SU-DHL-6 (cell line): ENCODE measurements around the gene PTDSS2.

Source experiments
- H2AFZ ChIP-seq: fragments of 200-600 bp; sonication (generic); 2 replicates; pipeline ENCODE4 v1.6.1; 2014; ENCODE audit warnings: low read depth, mild to moderate bottlenecking, moderate library complexity, mixed read lengths, antibody characterized with exemption, low read length; ENCODE audit not compliant: severe bottlenecking
- H3F3A ChIP-seq: fragments of 200-600 bp; shearing (Covaris generic); 2 replicates; pipeline ENCODE4 v1.6.0; 2016; ENCODE audit warnings: antibody characterized with exemption, mild to moderate bottlenecking; ENCODE audit not compliant: insufficient read depth
- H3K27ac ChIP-seq: fragments of 200-600 bp; sonication (generic); 2 replicates; pipeline ENCODE4 v1.5.1; 2016; ENCODE audit warnings: low read depth, mild to moderate bottlenecking, low read length, moderate library complexity, mixed read lengths
- H3K27me3 ChIP-seq: fragments of 200-600 bp; sonication (generic), shearing (Covaris generic); 2 replicates; pipeline ENCODE4 v1.6.0; 2014; ENCODE audit warnings: mild to moderate bottlenecking, low read length
- H3K36me3 ChIP-seq: fragments of 200-600 bp; sonication (generic); 2 replicates; pipeline ENCODE4 v1.6.1; 2014; ENCODE audit warnings: mild to moderate bottlenecking, low read length, mixed read lengths
- H3K4me2 ChIP-seq: fragments of 300-600, 200-600 bp; shearing (Covaris generic), sonication (generic); 2 replicates; pipeline ENCODE4 v1.6.0; 2014; ENCODE audit warnings: low read length, low read depth, mild to moderate bottlenecking; ENCODE audit not compliant: poor library complexity, severe bottlenecking
- H3K4me3 ChIP-seq: fragments of 200-600 bp; sonication (generic); 2 replicates; pipeline ENCODE4 v1.5.1; 2014; ENCODE audit warnings: antibody characterized with exemption, low read length, mild to moderate bottlenecking, mixed read lengths; ENCODE audit not compliant: insufficient read depth, poor library complexity, severe bottlenecking
- H3K79me2 ChIP-seq: fragments of 200-600 bp; sonication (generic); 2 replicates; pipeline ENCODE4 v1.6.1; 2014; ENCODE audit warnings: mild to moderate bottlenecking, low read length, moderate library complexity; ENCODE audit not compliant: insufficient read depth
- H3K9ac ChIP-seq: fragments of 200-600 bp; sonication (generic); 2 replicates; pipeline ENCODE4 v1.7.0; 2014; ENCODE audit warnings: mild to moderate bottlenecking, low read length
- H3K9me2 ChIP-seq: fragments of 200-600 bp; sonication (generic); replicated peaks from 2 replicates; pipeline ENCODE4 v1.6.1; 2014; ENCODE audit warnings: low read length; ENCODE audit not compliant: insufficient read depth
- H3K9me3 ChIP-seq: fragments of 200-600 bp; sonication (generic); 2 replicates; pipeline ENCODE4 v1.6.1; 2014; ENCODE audit warnings: low read length, mixed read lengths; ENCODE audit not compliant: insufficient read depth
- H4K20me1 ChIP-seq: fragments of 200-600 bp; sonication (generic); 2 replicates; pipeline ENCODE4 v1.6.1; 2014; ENCODE audit warnings: low read depth, mild to moderate bottlenecking, antibody characterized with exemption, low read length, moderate library complexity, mixed read lengths
- EZH2phosphoT487 ChIP-seq: fragments of 200-600 bp; sonication (generic), shearing (Covaris generic); conservative IDR thresholded peaks from 2 replicates; pipeline ENCODE4 v1.6.1; 2018; ENCODE audit warnings: mild to moderate bottlenecking, antibody characterized with exemption, low read length, moderate library complexity, mixed read lengths
- TF ChIP-seq, protein P1 (sequence below): fragments of 200-600 bp; sonication (generic); IDR thresholded peaks from one replicate; pipeline ENCODE4 v1.5.1; 2017; ENCODE audit warnings: antibody characterized with exemption, mild to moderate bottlenecking, low read length, moderate library complexity; ENCODE audit not compliant: insufficient read depth, poor library complexity, severe bottlenecking

Gene PTDSS2

GRCh38 chr11:497565-498296 is 47.7 kb downstream of the PTDSS2 start:
- Histone ChIP-seq H3K79me2 (no peaks in the 10 kb centered on the region), H3K9ac (no peak overlapping the region), H3K9me2 (no peaks in the 10 kb centered on the region), H3K4me2 (no peak overlapping the region), H2AFZ (no peak overlapping the region), H3K27ac (no peak overlapping the region), H3F3A (0 out of 2 replicates have a peak, but pooled peaks cover 3% of the 10 kb centered on the region), H3K9me3 (no peaks in the 10 kb centered on the region), H3K27me3 (no peaks in the 10 kb centered on the region), H4K20me1 (no peaks in the 10 kb centered on the region), H3K4me3 (no peak overlapping the region), H3K36me3 (no peaks in the 10 kb centered on the region)
- no peak for TF ChIP-seq EZH2phosphoT487
- TF ChIP-seq, protein P1, sequence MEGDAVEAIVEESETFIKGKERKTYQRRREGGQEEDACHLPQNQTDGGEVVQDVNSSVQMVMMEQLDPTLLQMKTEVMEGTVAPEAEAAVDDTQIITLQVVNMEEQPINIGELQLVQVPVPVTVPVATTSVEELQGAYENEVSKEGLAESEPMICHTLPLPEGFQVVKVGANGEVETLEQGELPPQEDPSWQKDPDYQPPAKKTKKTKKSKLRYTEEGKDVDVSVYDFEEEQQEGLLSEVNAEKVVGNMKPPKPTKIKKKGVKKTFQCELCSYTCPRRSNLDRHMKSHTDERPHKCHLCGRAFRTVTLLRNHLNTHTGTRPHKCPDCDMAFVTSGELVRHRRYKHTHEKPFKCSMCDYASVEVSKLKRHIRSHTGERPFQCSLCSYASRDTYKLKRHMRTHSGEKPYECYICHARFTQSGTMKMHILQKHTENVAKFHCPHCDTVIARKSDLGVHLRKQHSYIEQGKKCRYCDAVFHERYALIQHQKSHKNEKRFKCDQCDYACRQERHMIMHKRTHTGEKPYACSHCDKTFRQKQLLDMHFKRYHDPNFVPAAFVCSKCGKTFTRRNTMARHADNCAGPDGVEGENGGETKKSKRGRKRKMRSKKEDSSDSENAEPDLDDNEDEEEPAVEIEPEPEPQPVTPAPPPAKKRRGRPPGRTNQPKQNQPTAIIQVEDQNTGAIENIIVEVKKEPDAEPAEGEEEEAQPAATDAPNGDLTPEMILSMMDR: no peak

DNA sequence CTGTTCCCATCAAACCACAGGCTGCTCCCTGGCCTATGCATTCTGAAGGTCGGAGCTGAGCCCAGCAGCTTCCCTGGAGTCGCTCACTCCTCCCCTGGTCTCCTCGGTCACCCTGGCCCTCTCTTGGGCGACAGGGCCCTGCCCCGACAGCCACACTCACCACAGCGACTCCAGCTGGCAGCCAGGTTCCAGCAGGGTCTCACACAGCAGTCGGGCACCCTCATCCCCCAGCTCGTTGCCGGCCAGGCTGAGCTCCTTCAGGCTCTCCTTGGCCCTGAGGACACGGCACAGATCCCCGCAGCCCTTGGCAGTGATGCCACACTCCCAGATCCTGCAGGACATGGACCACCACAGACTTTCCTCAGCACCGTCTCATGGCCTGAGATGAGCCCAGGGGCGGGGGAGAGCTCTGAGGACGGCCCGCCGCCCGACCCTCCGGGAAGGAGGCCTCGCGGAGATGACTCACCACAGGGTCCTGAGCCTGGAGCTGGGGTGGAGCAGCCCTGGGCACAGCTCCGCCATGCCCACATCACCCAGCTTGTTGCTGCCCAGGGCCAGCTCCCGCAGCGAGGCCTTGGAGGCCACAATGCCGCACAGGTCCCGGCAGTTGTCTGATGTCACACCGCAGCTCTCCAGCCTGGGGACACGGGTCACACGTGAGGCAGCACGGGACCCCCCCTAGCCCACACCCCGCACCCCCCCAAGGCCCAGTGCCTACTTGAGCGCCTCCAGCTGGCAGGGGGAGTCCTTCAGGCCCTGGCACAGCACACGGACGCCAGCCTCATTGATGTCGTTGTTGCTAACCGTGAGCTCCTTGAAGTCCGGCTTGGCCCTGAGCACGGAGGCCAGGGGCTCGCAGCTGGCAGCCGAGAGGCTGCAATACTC is 48.5 kb downstream of the PTDSS2 start:
- Histone ChIP-seq H3F3A (0 out of 2 replicates have a peak, but pooled peaks cover 3% of the 10 kb centered on the region), H3K79me2 (no peaks in the 10 kb centered on the region), H3K36me3 (no peaks in the 10 kb centered on the region), H3K4me2 (no peak overlapping the region), H3K9me2 (no peaks in the 10 kb centered on the region), H3K9me3 (no peaks in the 10 kb centered on the region), H4K20me1 (no peaks in the 10 kb centered on the region), H3K4me3 (no peak overlapping the region), H3K9ac (no peak overlapping the region), H3K27me3 (no peaks in the 10 kb centered on the region), H3K27ac (no peak overlapping the region), H2AFZ (no peak overlapping the region)
- TF ChIP-seq, protein P1: no peak
- TF ChIP-seq EZH2phosphoT487: no peak

GRCh38 chr11:499201-500076 is 49.4 kb downstream of the PTDSS2 start:
- H3K79me2 ChIP-seq: peaks cover under 1% of the 10 kb centered on the region; the same call in 1 of the 2 replicates
- H4K20me1 ChIP-seq: no peaks in the 10 kb centered on the region
- no peak overlapping the region for H2AFZ ChIP-seq
- no peak overlapping the region for H3K4me3 ChIP-seq
- no peak overlapping the region for H3K4me2 ChIP-seq
- no peaks in the 10 kb centered on the region for H3K36me3 ChIP-seq
- no peaks in the 10 kb centered on the region for H3K9me2 ChIP-seq
- H3K27ac ChIP-seq: no peak overlapping the region
- H3F3A ChIP-seq: 0 out of 2 replicates have a peak, but pooled peaks cover 3% of the 10 kb centered on the region
- no peak overlapping the region for H3K9ac ChIP-seq
- TF ChIP-seq, protein P1: no peak
- no peak for TF ChIP-seq EZH2phosphoT487
- no peaks in the 10 kb centered on the region for H3K27me3 ChIP-seq
- no peaks in the 10 kb centered on the region for H3K9me3 ChIP-seq
